NCI-H128 (cell line): ENCODE measurements around the gene TH.

ENCODE experiments used
- DNase-seq: peaks from one replicate; lab custom pipeline; 2025; ENCODE audit not compliant: unreplicated experiment; lab: John Stamatoyannopoulos, UW

Gene TH

DNA sequence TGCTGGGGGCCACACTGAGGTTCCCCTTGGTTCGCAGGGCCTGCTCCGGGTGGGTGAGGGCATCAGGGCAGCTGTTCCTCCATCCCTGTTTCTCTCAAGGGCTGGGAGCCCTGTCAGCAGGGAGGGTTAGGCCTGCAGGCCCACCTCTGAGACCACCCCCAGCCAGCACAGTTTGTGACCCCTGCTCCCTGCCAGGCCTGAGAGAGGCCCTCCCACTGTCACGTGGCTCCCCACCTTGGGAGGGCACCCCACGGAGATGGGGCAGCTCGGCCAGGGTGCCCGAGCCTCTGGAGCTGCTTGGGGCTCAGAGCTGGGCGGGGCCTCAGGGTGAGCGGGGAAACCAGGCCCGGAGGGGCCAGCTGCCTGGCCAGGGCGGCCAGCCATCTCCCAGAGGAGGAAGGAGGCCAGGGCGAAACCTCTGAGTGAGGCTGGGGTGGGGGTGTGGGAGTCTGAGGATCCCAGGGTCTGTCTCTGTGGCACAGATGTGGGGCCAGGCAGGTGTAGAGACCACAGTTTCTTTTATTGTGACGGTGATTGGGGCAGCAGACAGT, 8.1 kb downstream of the TH start:
- DNase-seq, result no peak

DNA sequence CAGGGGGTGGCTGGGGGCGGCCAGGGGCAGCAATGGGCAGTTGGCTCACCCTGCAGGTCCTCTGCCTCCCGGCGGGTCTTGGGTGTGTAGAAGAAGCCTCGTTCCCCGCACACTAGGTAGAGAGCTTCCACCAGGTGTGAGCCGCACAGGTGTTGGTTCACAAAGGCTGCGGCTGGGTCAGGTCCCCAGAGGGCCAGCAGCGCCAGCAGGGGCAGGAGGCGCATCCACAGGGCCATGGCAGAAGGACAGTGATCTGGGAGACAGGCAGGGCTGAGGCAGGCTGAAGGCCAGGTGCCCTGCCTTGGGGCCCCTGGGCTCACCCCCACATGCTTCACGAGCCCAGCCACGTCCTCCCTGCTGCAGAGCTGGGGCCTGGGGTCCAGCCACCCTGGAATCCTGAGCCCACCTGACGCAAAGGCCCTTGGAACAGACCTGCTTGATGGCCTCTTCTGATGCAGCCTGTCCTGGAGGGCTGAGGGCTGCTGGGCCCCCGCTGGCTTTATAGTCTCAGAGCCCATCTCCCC, 10.8 kb downstream of the TH start, which contains the start of gene INS:
Gene INS, minus strand, starts transcription at position 474 of the 524 bp plus-strand sequence. Its CDS starts 238 bp downstream, at position 236.
- DNase-seq, result no peak

DNA sequence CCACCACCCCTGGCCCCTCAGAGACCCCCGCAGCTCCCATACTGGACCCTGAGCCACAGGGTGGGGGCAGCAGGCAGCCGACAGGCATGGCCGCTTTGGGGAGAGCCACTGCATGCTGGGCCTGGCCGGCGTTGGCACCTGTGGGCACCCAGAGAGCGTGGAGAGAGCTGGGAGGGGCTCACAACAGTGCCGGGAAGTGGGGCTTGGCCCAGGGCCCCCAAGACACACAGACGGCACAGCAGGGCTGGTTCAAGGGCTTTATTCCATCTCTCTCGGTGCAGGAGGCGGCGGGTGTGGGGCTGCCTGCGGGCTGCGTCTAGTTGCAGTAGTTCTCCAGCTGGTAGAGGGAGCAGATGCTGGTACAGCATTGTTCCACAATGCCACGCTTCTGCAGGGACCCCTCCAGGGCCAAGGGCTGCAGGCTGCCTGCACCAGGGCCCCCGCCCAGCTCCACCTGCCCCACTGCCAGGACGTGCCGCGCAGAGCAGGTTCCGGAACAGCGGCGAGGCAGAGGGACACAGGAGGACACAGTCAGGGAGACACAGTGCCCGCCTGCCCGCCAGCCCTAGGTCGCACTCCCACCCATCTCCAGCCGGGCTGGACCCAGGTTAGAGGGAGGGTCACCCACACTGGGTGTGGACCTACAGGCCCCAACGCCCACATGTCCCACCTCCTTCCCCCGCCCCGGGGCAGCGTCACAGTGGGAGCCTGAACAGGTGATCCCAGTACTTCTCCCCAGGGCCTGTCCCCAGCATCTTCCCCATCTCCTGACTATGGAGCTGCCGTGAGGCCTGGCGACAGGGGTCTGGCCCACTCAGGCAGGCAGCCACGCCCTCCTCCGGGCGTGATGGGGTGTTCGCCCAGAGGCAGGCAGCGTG, 11.8 kb downstream of the TH start:
- no peak for DNase-seq

DNA sequence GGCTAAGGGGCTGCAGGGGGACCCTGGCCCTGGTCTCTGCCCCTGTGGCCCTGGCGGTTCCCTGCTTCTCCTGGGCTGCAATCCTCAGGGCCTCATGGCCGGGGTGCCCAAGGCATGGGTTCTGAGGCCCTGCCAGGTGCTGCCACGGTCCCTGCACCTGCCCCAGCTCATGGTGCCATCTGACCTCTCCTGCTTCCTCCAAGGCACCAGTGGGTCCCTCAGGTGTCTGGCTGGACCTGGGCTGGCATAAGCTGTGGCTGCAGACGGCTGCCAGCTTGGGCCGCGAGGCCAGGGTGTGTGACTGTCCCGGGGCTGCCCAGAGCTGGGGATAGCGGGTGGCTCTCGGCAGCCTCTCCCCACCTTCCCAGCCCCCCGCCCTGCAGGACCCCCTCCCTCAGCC, 12.6 kb downstream of the TH start:
- no peak for DNase-seq

DNA sequence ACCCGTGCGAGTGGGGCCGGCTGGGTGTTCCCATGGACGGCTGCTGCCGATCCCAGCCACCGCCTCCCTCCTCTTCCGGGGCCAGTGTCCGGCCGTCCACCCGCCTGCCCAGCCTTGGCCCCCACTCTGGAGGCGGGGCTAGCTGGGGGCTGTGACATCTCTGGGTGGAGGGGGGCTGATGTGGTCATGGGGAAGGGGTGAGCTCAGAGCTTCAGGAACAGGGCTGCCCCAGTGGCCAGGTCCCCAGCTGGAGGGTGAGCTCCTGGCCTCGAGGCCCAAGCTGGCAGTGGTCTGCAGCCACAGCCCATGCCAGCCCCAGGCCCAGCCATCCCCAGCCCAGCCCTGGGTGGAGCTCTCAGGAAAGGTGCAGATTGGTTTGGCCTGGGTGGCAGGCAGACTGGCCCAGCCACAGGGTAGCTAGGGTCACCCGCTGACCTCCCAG, 13.3 kb downstream of the TH start:
- no peak for DNase-seq

DNA sequence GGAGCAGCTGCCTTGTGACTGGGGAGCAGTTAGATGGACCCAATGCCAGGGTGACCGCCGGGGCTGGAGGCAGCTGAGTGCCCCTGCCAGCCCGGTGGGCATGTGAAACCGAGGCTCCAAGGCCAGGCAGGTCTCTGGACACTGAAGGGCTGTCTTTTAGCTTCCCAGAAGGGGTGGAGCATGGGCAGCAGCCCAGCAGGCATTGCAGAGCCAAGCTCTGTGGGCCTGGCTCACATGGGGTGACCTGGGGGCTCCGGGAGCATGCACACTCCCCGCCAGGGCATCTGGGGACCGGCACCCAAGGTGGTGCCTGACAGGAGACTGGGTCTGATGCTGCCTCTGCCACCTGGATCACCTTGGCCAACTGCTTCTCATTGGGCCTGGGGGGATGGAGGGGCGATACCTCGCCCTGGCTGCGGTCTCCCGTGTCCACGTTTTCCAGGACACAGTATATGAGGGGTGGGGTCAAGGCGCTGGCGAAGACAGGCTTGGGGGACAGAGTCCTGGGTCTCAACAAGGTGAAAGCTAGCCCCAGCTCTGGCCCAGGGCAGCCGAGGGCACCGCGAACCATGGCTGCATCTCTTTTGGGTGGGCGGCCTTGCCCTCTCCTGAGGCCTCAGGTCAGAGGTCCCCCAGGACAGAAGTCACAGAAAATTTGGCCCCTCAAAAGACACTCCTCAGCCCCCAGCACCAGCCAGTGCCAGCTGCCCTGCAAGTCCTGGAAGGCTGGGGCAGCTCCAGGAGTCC, 14.1 kb downstream of the TH start:
- DNase-seq, result no peak

DNA sequence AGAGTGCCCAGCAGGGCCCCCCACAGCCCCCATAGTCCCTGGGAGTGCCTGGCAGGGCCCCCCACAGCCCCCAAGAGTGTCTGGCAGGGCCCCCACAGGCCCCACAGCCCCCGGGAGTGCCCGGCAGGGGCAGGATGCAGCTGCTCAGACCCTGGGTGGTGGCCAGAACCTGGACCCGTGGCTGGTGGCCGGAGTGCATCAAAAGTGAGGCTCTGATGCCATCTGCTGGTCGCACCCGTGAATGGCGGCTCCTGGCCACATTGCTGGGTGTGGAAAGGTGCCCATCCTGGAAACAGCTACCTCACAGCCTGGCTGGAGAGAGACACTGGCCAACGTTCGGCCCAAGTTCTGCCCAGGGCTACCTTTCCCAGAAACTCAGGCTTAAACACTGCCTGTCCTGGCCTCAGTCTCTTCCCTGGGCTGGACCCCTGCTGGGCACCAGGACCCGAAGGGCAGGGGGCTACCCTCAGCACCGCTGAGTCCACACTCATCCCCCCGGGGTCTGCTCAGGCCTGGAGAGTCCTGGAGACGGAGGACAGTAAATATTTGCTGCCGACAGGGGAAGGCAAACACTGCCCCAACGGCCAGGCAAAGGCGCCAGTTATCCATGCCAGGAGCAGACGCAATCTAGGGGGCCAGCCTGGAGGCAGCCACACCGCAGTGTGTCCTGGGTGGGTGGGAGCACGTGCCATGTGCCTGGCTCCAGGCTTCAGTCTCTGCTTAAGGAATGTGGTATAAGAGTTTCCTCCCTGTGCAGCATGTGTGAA, 15.0 kb downstream of the TH start:
- DNase-seq, result no peak

DNA sequence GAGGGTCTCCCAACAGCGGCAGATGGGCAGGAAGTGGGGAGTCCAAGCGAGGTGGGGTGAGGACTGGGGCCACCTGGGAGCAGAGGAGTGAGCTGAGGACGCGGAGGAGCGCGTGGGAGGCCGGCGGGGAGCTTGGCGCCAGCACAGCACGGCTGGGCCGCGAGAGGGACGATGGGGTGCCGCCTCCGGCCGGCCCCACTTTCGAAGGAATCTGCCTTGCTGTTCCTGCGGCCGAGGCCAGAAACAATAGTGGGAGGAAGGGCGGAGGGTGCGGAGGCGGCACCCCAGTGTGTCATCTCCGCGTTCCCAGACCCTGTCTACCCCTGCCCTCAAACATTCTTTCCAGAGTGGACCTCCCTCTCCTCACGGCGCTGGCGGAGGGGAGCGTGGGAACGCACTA, 16.1 kb downstream of the TH start:
- DNase-seq, result no peak

DNA sequence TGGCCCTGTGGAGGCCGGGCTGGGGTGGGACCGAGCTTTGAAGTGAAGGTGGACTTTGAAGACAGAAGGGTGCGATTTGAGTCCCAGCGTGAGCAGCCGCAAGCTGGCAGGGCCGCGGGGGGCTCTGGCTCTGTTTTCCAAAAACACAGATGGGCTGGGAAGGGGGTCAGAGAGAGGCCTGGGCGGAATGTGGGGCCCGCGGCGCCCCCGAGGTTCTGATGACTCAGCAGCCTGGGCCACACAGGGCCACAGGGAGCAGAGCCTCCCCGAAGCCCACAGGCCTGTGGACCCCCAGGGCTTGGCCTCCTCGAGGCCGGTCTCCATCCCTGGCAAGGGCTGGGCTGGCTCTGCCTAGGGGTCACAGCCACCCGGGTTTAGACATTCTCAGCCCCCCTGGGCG, 16.7 kb downstream of the TH start:
- DNase-seq, result no peak

DNA sequence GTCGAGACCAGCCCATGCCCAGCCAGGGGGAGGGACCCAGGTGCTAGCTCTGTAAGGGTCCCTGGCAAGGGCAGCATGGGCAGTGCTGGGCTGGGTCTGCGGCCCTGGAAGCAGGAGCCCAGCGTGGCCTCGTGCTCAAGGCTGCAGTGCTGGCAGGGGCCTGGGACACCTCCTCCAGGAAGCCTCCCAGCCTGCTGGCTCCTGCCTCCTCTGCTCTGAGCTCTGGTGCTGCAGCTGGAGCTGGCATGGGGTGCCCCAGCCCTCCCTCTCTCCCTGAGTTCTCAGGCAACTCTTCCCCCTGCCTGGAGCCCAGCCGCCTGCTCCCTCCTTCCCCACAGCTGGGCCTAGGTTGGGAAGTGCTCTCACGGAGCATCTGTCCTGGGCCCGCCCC, 17.4 kb downstream of the TH start:
- DNase-seq, result no peak

DNA sequence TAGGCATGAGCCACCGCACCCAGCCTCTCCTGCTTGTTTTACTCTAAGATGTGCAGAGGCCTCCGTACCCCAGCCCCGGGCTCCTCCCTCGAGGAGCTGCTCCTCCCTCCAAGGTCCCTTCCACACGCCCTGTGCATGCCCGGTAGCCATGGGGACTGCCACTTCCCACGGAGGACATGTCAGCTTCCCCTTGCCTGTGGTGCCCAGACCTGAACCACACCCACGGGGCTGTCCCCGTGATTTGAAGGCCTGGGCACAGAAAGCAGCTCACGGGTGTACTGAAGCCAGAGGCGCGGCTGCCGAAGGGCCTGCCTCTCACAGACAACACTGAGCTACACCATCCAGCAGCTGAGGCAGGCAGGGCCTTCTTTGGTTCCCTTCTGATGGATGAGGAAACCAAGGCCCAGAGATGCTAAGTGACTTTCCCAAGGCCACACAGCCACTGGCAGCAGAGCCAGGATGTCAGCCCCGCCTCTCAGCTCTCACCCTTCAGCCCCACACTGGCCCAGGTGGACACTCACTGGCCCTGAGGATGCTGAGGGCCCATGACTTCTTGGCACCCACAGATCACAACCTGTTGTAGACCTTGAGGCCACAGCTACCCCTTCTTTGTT, 17.9 kb downstream of the TH start:
- DNase-seq, result no peak

DNA sequence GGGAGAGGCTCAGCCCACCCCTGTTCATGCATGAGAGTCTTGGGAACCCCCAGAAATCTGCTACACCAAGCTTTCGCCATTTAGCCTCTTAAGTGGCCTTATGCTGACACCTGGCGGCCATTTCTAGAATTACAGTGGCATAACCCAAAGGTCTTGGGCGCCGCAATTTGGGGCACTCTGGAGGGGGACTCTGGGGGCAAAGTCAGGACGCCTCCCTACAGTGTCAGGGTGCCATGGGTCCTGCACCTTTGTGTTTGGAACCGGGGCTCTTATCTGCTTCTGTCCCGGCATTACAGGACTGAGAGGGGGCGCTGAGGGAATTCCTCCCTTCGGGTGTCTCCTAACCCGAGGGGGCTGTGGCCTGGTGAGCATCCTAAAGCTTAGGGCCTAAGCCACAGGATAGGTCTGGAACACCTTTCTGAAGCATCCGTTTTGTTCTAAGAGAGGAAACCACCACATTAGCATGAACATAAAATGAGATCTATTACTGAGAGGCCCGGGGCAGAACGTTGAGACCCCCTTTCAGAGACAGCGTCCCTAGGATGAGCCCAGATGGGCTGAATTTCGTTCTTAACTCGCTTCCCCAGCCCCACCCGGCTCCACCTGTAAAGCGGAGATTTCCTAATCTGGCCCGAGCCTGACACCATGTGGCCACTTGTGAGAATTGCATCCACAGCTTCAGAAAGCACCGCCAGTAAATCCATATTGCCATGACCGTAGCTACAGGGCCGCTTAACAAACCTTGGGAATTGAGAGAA, 19.9 kb downstream of the TH start:
- peak; percentile 59 for DNase-seq

DNA sequence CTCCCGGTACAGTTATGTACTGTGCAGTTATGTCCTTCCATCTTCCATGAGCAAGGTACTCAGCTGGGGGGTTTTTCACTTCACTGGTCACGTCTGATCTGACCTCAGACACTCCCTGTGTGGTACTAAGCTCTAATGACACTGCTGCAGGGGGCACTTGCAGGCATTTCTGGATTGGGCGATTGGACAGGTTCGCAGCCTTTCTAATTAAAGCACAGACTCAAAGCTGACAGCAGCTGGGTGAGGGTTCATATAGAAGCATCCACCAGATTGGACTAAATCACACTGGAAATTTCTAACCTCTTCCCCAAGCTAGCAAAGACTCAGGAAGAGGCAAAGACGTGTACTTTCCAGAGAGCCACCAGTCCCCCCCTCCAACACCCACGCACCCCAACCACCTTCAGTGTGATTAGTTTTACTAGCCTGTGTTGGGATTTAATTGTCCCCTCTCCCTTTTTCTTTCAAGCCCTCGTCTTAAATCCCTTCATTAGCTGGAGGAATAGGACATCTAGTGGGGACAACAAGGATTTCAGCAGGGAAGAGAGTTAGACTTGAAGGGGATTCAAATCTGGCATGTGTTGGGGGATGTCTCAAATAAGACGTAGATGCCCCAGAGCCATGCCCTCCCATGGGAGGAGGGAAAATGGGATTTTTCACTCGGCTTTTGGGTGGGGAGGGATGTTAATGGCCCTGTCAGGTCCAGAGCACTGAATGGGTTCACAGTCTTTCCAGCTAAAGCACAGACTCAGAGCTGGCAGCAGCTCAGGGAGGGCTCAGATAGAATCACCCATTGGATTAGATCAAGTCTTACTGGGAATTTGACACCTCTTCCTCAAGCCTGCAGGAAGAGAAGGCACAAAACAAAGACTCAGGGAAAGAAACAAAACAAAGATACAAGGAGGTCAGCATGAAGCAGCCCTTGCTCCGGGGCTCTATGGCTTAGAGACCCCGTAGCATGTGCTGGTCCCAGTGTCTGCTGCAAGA, 21.5 kb downstream of the TH start:
- DNase-seq, result no peak

DNA sequence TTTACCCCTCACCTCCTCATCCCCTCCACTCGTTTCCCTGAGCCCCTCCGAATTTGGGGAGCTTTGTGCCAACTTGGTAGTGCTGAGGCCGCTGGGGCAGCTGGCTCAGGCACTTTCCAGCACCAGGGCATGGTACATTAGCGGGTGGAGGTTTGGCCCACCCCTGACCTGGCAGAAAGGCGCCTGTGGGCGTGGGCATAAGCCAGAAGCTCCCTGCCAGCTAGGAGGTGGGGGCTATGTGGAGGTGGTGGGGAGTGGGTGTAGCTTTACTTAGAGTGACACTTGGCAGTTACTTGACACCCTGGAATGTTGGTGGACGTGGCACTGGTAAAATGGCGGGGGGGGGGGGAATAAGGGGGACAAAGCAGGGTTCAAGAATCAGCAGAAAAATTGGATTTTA, 22.2 kb downstream of the TH start:
- no peak for DNase-seq

DNA sequence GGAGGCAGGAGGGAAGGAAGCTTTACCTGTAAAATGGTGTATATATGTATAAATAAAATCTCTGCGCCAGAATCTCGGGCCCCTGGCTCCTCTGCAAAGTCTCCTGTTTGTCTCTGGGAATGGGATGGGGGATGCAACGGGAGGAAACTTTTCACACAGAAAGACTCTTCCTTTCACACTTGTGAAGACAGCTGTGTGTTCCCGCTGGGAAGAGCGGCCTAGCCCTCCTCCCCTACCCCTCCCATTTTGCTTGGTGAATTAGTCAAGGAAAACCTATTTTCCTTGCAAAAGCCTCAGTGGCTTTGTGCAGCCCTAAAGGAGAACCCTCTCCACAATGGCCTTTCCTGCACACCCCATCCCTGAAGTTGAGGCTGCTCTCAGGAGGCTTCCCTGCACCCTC, 23.0 kb downstream of the TH start:
- no peak for DNase-seq

DNA sequence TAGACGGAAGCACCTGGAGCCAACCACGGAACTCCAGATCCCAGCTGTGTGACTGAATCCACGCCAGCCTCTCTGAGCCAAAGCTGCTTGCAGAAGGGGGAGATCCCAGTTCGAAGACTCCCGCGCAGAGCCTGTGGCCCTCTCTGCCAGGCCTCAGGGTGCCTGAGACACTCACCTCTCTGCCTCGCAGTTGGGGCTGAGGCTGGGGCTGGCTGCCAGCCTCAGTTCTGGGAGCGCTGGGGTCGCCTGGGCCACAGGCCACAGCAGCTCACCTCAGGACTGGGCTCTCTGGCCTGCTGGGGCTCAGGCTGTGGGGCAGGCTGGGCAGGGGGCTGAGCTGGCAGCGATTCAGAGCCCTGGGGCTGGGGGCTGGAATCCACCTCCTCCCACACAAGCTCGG, 24.2 kb downstream of the TH start:
- no peak for DNase-seq

DNA sequence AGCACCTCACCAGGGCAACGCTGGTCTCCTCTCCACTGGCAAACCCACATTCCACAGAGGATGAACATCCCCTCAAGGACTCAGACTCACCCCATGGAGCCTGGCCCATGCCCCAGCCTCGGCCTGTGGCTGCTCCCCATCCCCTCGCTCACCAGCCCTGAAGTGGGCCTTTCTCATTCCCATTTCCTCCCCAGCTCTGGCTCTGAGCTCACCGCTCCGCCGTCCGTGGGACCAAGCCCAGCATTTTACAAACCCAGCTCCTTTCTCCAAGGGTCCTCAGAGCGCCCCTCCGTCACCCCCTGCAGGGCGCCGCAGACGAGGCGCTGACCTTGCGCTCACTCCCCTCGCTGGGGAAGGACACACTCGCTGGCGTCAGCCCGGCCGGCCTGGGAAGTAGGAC, 25.6 kb downstream of the TH start:
- no peak for DNase-seq

DNA sequence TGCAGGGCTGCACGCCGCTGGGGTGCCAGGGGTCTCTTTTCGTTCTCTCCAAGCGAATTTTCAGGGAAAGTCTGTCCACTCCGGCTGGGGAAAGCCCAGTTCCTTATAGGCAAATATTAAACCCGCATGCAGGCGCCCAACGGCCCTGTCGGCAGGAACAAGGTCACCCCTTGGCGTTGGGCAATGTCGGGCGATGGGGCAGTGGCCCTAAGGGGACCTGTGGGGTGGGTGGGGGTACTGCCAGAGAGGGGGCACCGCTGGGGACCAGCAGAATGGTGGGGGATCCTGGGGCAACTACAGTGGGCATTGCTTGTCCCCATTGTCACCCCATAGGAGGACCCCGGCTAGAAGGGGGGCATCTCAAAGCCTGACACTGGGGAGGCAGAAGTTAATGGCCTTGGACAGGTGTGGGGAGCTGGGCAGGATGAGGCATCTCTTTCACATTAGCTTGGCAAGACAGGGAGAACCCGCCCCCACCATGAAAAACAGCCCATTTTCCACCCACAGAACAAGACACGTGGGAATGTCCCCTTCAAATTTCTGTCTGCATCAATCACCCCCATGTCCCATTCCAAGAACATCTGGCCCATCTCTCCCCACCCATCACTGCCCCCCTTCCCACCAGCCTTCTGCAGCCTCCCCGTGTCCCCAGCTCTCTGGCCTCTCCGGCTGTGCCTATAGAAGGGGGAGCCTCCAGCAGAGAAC, 26.9 kb downstream of the TH start:
- no peak for DNase-seq
